Gastrocnemius medialis (tissue), 4 donors: ENCODE results near the gene HIPK2. TPM values are rescaled to one million over a fixed set of nuclear protein-coding genes. Genes with fewer than 3 reads are reported as not detected.

Experiments
- ATAC-seq, 2 donors: fragments of 150-250 bp; one replicate each; pipeline ENCODE4 v1.9.1; 2016
- DNase-seq, 2 donors: peaks; one replicate each; pipeline ENCODE4 v3.0.0-alpha.2; 2019
- H3K27ac ChIP-seq, 4 donors: fragments of 200-600 bp; sonication (generic); 1 replicate in 1 of 4; 2 replicates in 3 of 4; pipeline ENCODE4 v1.5.1; 2016 to 2018; ENCODE audit warnings: mild to moderate bottlenecking in 2 of 4, moderate library complexity in 1 of 4
- H3K27me3 ChIP-seq, 3 donors: fragments of 200-600 bp; sonication (generic) in 2 of 3; 1 replicate in 1 of 3; 2 replicates in 2 of 3; pipeline versions ENCODE4 v1.5.1 to v1.6.0; 2016 to 2019; ENCODE audit warnings: mild to moderate bottlenecking in 1 of 3, moderate library complexity in 1 of 3
- H3K36me3 ChIP-seq, 2 donors: fragments of 200-600 bp; sonication (generic) in 1 of 2; one replicate each; pipeline ENCODE4 v1.5.1; 2017 to 2018
- H3K4me1 ChIP-seq, 2 donors: fragments of 200-600 bp; sonication (generic) in 1 of 2; one replicate each; pipeline ENCODE4 v1.5.1; 2016 to 2017; ENCODE audit warnings: mild to moderate bottlenecking in 2 of 2
- H3K4me3 ChIP-seq, 4 donors: fragments of 200-600 bp; sonication (generic) in 3 of 4; 1 replicate in 1 of 4; 2 replicates in 3 of 4; pipeline ENCODE4 v1.5.1; 2016 to 2019; ENCODE audit warnings: mild to moderate bottlenecking in 2 of 4
- H3K9me3 ChIP-seq, 3 donors: fragments of 200-600 bp; sonication (generic) in 2 of 3; 1 replicate in 1 of 3; 2 replicates in 2 of 3; pipeline ENCODE4 v1.5.1; 2016 to 2019
- POLR2A ChIP-seq, 2 donors: fragments of 450-650 bp; IDR thresholded peaks; one replicate each; pipeline ENCODE4 v1.6.1; 2017; ENCODE audit warnings: antibody characterized with exemption in 2 of 2, mild to moderate bottlenecking in 2 of 2, moderate library complexity in 2 of 2
- in situ Hi-C, 4 donors: fragments of 200-750 bp; cut with MboI; loops; one replicate each; pipeline versions ENCODE4 v1.15.0 to v1.8.0; 2017; ENCODE audit warnings: low sequenced_read_pairs in 4 of 4
- intact Hi-C: fragments of 100-400 bp; cut with DNase I; formaldehyde crosslinking; loops from one replicate; pipeline ENCODE4 v1.15.1; 2023; ENCODE audit warnings: low total_unique reads
- total RNA-seq, 4 donors: library from RNA; depleted of rRNA; stranded (reverse); fragments of >200 nt; gene quantifications; one replicate each; pipeline versions ENCODE4 v1.1.0 to v1.2.3, GENCODE V29; 2016
- TF ChIP-seq, protein P1 (sequence below), 5 experiments: fragments of 450-650 bp in 3 of 5; fragments of 200-600 bp in 2 of 5; sonication (generic) in 2 of 5; IDR thresholded peaks in 4 of 5; conservative IDR thresholded peaks in 1 of 5; 1 replicate in 4 of 5; 2 replicates in 1 of 5; pipeline ENCODE4 v1.5.1; 2016 to 2019; ENCODE audit warnings: antibody characterized with exemption in 5 of 5, mild to moderate bottlenecking in 3 of 5, moderate library complexity in 3 of 5

The HIPK2 gene
- total RNA-seq, 4 donors from 2014 or later = 30.5 to 77.4 (median 58.9) TPM

DNA sequence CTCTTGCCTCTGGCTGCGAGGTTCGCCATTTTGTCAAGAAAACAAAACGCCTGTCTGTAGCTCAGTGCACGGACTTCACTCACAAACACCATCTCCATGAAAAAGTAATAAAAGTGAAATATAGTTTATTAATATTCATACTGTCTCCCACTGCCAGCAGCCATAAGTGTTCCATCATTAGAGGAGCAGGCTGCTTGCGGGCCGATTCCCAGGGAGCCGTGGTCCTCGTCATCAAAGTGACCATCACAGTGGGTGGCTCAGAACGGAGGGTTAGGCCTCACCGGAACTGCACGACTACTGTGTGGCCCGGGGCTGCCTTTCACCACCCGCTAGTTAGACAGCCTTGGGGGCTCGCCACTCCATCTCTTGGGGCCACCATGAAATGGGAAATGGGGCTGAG is 82.7 kb downstream of the HIPK2 start:
- DNase-seq (no peak), ATAC-seq (no peak)
- in situ Hi-C loops (no loop called here), intact Hi-C loops (no loop called here)
- Histone ChIP-seq H3K27me3 (no peaks in the 10 kb centered on the region), H3K27ac (no peak overlapping the region), H3K9me3 (no peaks in the 10 kb centered on the region), H3K4me3 (no peak overlapping the region), H3K36me3 (no peaks in the 10 kb centered on the region), H3K4me1 (peaks cover 31 to 35% of the 10 kb centered on the region in 2 donors)
- TF ChIP-seq POLR2A (IDR thresholded peaks at IDR 0.05) = no peak
- TF ChIP-seq, protein P1, sequence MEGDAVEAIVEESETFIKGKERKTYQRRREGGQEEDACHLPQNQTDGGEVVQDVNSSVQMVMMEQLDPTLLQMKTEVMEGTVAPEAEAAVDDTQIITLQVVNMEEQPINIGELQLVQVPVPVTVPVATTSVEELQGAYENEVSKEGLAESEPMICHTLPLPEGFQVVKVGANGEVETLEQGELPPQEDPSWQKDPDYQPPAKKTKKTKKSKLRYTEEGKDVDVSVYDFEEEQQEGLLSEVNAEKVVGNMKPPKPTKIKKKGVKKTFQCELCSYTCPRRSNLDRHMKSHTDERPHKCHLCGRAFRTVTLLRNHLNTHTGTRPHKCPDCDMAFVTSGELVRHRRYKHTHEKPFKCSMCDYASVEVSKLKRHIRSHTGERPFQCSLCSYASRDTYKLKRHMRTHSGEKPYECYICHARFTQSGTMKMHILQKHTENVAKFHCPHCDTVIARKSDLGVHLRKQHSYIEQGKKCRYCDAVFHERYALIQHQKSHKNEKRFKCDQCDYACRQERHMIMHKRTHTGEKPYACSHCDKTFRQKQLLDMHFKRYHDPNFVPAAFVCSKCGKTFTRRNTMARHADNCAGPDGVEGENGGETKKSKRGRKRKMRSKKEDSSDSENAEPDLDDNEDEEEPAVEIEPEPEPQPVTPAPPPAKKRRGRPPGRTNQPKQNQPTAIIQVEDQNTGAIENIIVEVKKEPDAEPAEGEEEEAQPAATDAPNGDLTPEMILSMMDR (IDR thresholded peaks at IDR 0.05 in 4 of 5, conservative IDR thresholded peaks at IDR 0.05 in 1 of 5) = no peak

- H3K27me3 ChIP-seq = no peaks in the 10 kb centered on the region
Observed at GRCh38 chr7:139694389-139694676, 83.5 kb downstream of the HIPK2 start.

GRCh38 chr7:139693651-139694388 is 84.0 kb downstream of the HIPK2 start:
- TF ChIP-seq, protein P1 (IDR thresholded peaks at IDR 0.05 in 4 of 5, conservative IDR thresholded peaks at IDR 0.05 in 1 of 5) = no peak
- no peak for TF ChIP-seq POLR2A (IDR thresholded peaks at IDR 0.05)
- Histone ChIP-seq H3K27me3 (no peaks in the 10 kb centered on the region), H3K27ac (no peak overlapping the region), H3K36me3 (no peaks in the 10 kb centered on the region), H3K4me3 (no peak overlapping the region), H3K9me3 (no peaks in the 10 kb centered on the region), H3K4me1 (peaks cover 31 to 35% of the 10 kb centered on the region in 2 donors)
- in situ Hi-C loops = no loop called here
- intact Hi-C loops = loop anchor here (5.0 kb wide), 2 partner anchors 38 to 83 kb away; partner anchors contain the start of gene HIPK2
- no peak for DNase-seq
- ATAC-seq = no peak

More at GRCh38 chr7:139694389-139694676, 83.5 kb downstream of the HIPK2 start:
- Histone ChIP-seq H3K27ac (no peak overlapping the region), H3K4me1 (peaks cover 31 to 35% of the 10 kb centered on the region in 2 donors), H3K36me3 (no peaks in the 10 kb centered on the region), H3K4me3 (no peak overlapping the region), H3K9me3 (no peaks in the 10 kb centered on the region)
- TF ChIP-seq, protein P1 (IDR thresholded peaks at IDR 0.05 in 4 of 5, conservative IDR thresholded peaks at IDR 0.05 in 1 of 5) = no peak
- TF ChIP-seq POLR2A (IDR thresholded peaks at IDR 0.05) = no peak
- in situ Hi-C loops = no loop called here
- intact Hi-C loops = loop anchor here (5.0 kb wide), 2 partner anchors 38 to 83 kb away; partner anchors contain the start of gene HIPK2
- ATAC-seq = no peak
- DNase-seq = no peak

DNA sequence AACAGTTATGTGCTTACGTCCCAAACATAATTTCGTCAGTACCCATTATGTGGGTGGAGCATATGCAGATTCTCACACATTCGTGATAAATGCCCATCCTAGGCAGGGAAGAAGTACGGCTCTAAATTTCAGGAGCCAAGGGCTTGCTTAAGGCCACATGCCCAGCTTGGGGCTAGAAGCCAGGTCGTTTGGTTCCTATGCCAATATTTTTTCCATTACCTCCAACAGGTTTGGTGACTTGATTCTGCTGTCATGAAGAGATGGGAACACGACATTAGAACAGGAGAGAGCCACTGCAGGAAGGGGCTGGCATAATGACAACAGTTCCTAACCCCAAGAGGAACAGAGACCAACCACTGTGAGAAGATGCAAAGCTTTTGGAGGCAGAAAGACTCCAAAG is 85.1 kb downstream of the HIPK2 start:
- no peak for ATAC-seq
- H3K4me1 ChIP-seq = peaks cover 31 to 35% of the 10 kb centered on the region in 2 donors

More for the DNA sequence above, 85.1 kb downstream of the HIPK2 start:
- H3K4me3 ChIP-seq = no peak overlapping the region
- DNase-seq = no peak
- TF ChIP-seq, protein P1 (IDR thresholded peaks at IDR 0.05 in 4 of 5, conservative IDR thresholded peaks at IDR 0.05 in 1 of 5) = no peak
- no peak for TF ChIP-seq POLR2A (IDR thresholded peaks at IDR 0.05)
- H3K27ac ChIP-seq = peak overlapping the region in 3 of 4 donors; percentile 1 to 81 (median 72)
- in situ Hi-C loops = no loop called here
- H3K9me3 ChIP-seq = no peaks in the 10 kb centered on the region
- intact Hi-C loops = loop anchor here (5.0 kb wide), 2 partner anchors 40 to 85 kb away; partner anchors contain the start of gene HIPK2
- no peaks in the 10 kb centered on the region for H3K36me3 ChIP-seq
- H3K27me3 ChIP-seq = no peaks in the 10 kb centered on the region
